Type B pancreatic cell (in vitro differentiated cells): ENCODE data around the gene CDC42BPB. TPM values are rescaled to one million over a fixed set of nuclear protein-coding genes. Genes with fewer than 3 reads are reported as not detected.

Experiments
- DNase-seq: peaks from one replicate; pipeline ENCODE4 v3.0.0; 2021; ENCODE audit warnings: mixed read lengths; ENCODE audit not compliant: unreplicated experiment; ENCODE audit errors: extremely low spot score
- H3K27ac Mint-ChIP-seq: 2 replicates; pipeline ENCODE4 v1.8.0; 2021; ENCODE audit warnings: mild to moderate bottlenecking, mixed read lengths
- H3K27me3 Mint-ChIP-seq: 2 replicates; pipeline ENCODE4 v1.8.0; 2021; ENCODE audit warnings: mixed read lengths
- H3K36me3 Mint-ChIP-seq: 2 replicates; pipeline ENCODE4 v1.8.0; 2021; ENCODE audit warnings: mixed read lengths
- H3K4me1 Mint-ChIP-seq: one replicate; pipeline ENCODE4 v1.8.0; 2021; ENCODE audit warnings: mixed read lengths; ENCODE audit not compliant: unreplicated experiment
- H3K4me3 Mint-ChIP-seq: 2 replicates; pipeline ENCODE4 v1.8.0; 2021; ENCODE audit warnings: mild to moderate bottlenecking, mixed read lengths
- H3K9me3 Mint-ChIP-seq: 2 replicates; pipeline ENCODE4 v1.8.0; 2021; ENCODE audit warnings: mixed read lengths
- total RNA-seq: library from RNA; stranded (reverse); gene quantifications from 2 replicates; pipeline ENCODE4 v1.2.1, GENCODE V29; 2021; ENCODE audit warnings: low replicate concordance
- TF ChIP-seq, protein P1 (sequence below): fragments of 200-600 bp; sonication (generic); conservative IDR thresholded peaks from 2 replicates; pipeline ENCODE4 v1.5.0; 2021; ENCODE audit warnings: antibody characterized with exemption, mild to moderate bottlenecking

The CDC42BPB gene
- total RNA-seq, 1 donor from 2014 or later: 88.6 TPM

DNA sequence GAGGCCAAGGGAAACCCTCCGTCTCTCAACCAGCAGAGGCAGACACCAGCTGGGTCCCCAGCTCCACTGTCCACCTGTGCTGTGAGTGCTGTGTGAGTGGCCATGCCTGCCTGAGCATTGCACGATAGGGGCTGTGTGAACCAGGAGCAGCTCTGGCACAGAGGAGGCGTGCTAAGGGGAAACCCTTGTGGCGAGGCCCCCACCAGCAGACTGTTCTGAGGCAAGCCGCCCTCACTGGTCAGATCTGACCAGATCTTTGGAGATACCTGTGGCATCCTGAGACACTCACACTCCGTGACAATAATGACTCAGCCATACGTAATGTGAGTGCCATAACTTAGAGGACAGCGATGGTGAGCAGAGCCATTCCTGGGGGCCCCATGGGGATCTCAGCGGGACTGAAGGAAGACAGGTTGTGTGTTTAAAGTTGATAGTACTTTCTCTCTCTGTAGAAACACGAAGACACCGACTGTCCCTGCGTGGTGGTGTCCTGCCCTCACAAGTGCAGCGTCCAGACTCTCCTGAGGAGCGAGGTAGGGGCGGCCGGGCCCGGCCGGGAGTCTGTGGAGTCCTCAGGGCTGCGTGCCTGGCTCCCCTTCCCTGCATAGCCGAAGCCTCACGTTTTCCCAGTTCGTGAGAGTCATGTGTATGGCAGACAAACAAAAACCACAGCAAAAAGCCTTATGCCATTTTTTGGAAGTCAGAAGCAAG, 171.5 kb downstream of the CDC42BPB start:
- Mint-ChIP-seq H3K36me3 (no peaks in the 10 kb centered on the region), H3K9me3 (no peaks in the 10 kb centered on the region), H3K27ac (no peak overlapping the region), H3K27me3 (no peaks in the 10 kb centered on the region), H3K4me3 (no peak overlapping the region), H3K4me1 (no peaks in the 10 kb centered on the region)
- TF ChIP-seq, protein P1, sequence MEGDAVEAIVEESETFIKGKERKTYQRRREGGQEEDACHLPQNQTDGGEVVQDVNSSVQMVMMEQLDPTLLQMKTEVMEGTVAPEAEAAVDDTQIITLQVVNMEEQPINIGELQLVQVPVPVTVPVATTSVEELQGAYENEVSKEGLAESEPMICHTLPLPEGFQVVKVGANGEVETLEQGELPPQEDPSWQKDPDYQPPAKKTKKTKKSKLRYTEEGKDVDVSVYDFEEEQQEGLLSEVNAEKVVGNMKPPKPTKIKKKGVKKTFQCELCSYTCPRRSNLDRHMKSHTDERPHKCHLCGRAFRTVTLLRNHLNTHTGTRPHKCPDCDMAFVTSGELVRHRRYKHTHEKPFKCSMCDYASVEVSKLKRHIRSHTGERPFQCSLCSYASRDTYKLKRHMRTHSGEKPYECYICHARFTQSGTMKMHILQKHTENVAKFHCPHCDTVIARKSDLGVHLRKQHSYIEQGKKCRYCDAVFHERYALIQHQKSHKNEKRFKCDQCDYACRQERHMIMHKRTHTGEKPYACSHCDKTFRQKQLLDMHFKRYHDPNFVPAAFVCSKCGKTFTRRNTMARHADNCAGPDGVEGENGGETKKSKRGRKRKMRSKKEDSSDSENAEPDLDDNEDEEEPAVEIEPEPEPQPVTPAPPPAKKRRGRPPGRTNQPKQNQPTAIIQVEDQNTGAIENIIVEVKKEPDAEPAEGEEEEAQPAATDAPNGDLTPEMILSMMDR: no peak
- no peak for DNase-seq

GRCh38 chr14:102883554-102883953, 173.8 kb downstream of the CDC42BPB start:
- H3K4me1 Mint-ChIP-seq: no peaks in the 10 kb centered on the region
- TF ChIP-seq, protein P1: no peak

GRCh38 chr14:102883089-102883541, 174.2 kb downstream of the CDC42BPB start:
- Mint-ChIP-seq H3K4me3 (no peak overlapping the region), H3K9me3 (no peaks in the 10 kb centered on the region), H3K36me3 (peaks cover 6% of the 10 kb centered on the region), H3K27ac (peak overlapping the region; percentile 52), H3K4me1 (no peaks in the 10 kb centered on the region), H3K27me3 (no peaks in the 10 kb centered on the region)
- DNase-seq: no peak
- TF ChIP-seq, protein P1: no peak

More at GRCh38 chr14:102883554-102883953, 173.8 kb downstream of the CDC42BPB start:
- DNase-seq: no peak
- no peak overlapping the region for H3K4me3 Mint-ChIP-seq
- H3K27ac Mint-ChIP-seq: peak overlapping the region; percentile 52
- no peaks in the 10 kb centered on the region for H3K27me3 Mint-ChIP-seq
- peaks cover 6% of the 10 kb centered on the region for H3K36me3 Mint-ChIP-seq
- H3K9me3 Mint-ChIP-seq: no peaks in the 10 kb centered on the region

Other genes with a start within 250 kb of the CDC42BPB start
- gene AMN, start 134.9 kb downstream of the CDC42BPB start, total RNA-seq: 18.3 and 51.7 TPM in 2 replicates
- not detected in 2 replicates for gene LBHD2, start 26.7 kb upstream of the CDC42BPB start, total RNA-seq
- gene EXOC3L4, start 37.2 kb upstream of the CDC42BPB start, total RNA-seq: 4.0 and 4.1 TPM in 2 replicates
- 21.5 and 28.5 TPM in 2 replicates for gene TNFAIP2, start 65.9 kb upstream of the CDC42BPB start, total RNA-seq